NCI-H128 (cell line): ENCODE measurements around the gene ADGRG1.

Experiments
- DNase-seq: peaks from one replicate; lab custom pipeline; 2025; ENCODE audit not compliant: unreplicated experiment; lab: John Stamatoyannopoulos, UW

Gene ADGRG1

DNA sequence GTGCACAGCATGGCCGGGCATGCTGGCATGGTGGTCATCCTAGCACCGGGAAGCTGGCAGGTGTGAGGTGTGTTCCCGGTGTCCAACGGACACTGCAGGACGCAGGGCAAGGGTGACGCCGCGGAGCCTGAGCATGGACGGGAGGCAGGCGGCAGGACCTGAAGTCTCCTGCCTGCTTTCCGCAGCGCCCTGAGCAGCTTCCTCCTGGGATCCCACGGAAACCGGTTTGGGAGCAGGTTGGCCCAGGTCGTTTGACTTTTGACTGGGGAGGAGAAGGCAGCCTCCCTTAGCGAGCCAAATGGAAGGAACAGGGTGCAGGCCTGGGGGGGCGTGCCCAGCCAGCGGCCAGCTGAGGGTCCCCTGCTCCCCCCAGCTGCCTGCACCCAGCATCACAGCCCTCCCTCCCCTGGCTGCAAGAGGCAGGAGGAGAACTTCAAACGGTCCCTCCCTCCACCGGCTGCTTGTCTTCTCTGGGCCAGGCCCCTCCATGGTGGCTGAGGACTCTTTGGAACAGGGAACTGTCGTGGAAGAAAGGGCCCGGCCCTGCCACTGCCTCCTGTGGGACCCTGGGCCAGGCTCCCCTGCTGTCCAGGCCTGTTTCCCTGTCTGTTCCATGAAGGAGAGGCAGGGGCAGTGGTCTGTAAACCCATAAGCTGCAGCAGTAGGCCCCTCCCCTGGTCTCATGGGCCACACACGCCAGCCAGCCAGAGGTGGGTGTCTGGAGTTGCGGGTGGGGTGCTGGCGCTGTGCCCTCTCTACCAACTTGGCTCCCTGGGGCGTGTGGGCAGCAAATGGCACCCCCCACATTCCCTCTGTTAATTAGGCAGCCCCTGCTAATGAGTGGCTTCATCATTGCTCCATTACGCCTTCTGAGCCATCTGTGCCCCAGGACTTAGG is 7.8 kb upstream of the ADGRG1 start:
- no peak for DNase-seq

DNA sequence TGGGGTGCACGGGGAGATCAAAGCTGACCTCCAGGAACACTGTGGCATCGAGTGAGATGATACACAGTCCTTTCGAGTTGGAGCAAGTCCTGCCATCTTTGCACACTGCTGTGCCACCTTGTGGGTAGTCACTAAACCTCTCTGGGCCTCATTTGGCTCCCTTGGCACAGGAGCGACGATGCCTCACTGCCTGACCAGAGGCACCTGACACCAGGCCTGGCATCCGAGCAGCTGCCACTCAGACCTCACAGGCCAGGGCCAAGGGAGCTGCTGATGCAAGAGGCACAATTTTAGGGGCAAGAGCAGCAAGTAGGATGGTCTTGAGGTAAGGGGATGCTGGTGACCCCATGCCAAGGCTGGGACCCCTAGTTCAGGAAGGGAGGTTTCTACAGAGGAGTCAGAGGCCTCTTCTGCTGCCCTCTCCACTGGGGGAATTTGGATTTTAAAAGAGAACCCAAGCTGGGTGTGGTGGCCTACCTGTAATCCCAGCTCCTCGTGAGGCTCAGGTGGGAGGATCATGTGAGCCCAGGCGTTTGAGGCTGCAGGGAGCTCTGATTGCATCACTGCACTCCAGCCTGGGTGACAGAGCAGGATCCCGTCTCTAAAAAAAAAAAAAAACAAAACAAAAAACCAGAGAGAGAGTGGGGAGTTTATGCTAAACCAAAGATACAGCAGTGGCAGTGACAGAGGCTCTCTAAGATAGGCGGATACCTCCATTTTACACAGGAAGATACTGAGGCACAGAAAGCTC is 6.7 kb upstream of the ADGRG1 start:
- DNase-seq: no peak

DNA sequence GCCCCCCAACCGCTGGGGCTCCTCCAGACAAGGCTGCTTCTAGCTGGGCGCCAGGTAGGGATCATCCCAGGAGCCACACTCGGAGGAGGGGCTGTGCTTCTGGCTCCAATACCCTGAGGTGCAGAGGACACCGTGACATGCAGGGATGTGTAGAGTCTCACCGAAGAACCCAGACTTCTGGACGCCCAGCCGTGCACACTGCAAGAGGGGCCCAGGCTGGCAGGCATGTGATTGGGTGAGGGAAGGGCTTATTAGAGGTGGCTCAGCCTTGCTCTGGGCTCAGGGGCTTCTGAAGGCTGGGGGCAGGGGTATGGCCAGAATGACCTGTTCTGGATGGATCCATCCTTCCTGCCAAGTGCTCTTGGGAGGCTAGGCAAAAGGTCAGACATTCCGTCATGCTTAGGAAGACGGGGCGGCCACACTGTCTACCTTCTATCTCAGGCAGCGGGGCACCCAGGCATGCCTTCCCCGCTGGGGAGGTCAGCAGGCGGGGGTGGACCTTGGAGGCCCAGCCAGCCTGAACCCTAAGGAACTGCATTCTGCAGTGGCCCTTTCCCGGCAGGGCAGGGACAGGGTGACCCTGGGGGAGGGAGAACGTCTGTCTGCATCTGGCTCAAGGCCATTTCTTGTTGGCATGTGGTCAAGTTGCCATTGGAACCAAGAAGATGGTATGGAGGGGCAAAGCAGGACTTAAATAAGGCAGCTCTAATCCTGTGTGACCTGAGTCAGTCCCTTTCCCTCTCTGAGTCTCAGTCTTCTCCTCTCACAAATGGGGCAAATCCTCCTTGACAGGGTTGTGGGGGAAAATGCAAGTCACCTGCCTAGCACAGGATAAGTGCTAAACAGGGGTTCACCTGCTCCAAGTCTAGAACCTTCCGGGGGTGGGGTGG is 5.8 kb upstream of the ADGRG1 start:
- DNase-seq: no peak

DNA sequence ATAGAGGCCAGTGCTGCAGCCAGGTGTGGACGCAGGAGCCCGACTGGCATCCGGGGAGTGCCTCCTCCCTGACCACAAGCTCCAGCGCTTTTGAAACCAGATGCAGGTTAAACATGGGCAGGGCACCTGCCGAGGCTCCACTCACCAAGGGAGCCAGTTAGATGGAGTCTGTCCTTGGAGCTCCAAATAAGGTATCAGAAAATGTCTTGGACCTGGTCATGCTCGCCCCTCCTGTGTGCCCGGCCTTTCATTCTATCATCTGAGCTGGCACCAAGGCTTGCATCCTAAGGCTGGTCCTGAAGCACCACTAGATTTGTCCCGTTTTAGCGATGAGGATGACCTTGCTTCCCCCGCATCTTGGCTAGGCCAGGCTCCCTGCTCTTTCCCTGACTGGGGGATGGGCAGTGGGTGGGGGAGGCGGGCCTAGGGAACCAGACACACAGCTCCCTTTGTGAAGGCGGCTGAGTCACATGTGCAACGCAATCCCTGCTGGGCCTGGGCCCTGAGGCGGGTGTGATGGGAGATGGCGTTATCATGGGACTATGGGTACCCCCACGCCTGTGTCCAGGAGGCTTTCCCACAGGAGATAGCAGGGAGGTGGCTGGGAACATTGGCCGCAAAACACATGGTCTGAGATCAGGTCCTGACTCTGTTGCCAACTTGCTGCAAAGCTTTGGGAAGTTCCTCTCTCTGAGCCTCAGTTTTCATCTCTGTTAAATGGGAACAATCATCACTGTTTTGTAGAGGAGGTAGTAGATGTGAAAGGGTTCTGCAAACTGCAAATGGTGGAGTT is 5.0 kb upstream of the ADGRG1 start:
- DNase-seq: no peak

DNA sequence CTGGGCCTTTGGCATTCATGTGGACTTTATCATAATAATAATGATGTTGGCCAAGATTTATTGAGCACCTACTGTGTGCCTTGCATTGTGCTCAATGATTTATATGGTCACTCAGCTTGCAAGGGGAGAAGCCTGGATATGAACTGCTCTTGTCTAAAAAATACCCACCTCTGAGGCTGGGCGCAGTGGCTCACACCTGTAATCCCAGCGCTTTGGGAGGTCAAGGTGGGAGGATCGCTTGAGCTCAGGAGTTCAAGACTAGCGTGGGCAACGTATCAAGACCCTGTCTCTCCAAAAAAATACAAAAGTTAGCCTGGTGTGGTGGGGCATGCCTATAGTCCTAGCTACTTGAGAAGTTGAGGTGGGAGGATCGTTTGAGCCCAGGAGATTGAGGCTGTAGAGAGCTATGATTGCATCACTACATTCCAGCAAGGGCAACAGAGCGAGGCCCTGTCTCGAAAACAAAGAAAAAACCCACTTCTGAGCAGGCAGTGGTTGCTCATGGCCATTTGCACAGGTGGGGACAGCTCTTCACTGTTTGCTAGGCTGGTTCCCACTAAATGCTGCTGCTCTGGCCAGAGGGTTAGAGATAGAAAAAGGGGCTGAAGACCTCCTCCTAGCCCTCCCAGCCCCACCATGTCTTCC is 4.3 kb upstream of the ADGRG1 start:
- no peak for DNase-seq

DNA sequence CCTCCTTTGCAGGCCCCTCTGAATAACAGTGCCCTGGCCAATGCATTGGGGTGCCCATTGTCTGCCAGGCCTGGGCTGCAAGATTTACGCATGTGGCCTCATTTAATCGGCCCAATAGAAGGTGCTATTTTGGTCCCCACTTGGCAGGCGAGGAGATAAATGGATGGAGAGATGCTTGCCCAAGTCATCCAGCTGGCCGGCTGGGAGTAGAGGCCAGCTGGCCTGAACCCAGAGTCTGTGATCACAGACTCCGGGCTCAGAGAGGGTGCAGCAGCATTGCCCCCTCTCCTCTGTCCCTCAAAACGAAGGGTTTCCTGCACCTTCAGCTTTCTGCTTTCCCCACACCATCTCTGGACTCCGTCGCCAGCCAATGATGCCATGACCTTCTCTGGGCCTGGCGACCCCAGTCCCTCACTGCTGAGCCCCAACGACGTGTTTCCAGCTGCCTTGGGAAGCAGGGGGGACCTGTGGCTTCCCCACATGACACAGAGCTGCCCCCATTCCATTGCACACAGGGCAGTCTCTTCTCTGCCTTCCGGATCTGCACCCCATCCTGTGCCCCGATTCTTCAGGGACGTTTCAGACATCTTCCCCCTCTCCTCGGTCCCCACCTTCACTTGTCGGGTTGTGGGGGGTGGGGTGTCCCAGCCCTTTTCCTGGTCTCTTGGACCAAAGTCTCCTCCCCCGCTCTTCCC is 3.5 kb upstream of the ADGRG1 start:
- no peak for DNase-seq

DNA sequence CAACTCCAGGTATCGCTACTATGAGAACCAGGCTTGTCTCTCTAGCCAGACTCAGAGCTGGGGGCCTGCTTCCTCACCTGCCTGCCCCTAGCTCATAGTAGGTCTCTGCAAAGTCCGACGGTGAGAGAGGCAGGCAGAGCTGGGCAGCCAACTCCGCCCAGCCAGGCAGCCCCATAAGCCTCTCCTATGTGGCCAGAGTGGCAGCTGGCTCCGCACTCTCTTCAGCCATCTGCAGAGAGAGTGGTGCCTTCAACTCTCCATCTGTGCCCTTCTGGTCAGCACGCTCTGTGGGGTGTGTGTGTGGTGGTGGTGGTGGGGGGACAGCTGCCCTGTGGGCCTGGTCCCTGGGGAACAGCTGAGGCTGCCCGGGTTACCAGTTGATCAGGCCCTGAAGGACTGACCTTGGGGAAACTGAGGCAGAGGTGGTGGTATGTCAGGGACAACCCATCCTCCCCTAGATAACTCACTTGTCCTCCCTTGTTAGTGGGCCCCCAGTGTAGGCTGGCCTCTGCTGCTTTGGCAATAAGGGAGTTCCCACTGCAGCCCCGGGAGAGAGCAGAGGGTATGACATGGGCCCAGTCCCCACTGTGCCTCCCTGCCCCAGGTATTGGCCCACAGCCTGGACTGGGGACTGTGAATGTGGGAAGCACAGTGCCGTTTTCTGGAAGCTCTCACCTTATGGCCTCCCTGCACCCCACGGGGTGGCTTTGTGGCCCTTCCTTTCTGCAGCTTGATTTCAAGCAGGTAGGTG is 1.8 kb upstream of the ADGRG1 start:
- DNase-seq: no peak

DNA sequence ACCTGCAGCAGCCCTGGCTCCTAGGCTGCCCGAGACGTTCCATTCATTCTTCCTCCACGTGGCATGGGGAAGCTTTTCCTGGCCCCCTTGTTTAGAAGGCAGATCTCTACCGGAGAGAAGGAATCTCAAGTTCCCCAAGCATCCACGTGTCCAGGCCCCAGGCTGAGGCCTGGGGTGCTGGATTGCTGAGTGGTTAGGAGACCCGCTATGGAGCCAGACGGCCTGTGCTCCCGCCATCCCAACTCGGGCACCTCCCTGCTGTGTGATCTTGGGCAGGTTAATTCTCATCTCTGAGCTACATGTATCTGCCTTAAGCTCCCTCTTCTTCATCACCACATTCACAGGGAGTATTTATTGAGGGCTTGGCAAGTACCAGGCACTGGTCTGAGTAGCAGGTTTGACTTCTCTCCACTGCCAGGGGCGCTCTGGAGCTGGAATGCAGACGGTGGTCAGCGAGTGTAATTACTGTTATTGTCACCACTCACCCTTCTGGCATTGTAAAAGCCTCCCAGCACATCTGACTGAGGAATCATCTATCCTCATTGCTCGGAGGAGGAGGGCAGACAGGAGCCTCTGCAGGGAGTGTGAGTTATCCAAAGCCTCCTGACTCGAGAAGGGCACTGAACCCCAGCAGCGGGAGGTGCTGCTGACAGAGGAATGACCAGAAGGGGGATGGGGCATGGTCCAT is 1.1 kb upstream of the ADGRG1 start:
- no peak for DNase-seq

DNA sequence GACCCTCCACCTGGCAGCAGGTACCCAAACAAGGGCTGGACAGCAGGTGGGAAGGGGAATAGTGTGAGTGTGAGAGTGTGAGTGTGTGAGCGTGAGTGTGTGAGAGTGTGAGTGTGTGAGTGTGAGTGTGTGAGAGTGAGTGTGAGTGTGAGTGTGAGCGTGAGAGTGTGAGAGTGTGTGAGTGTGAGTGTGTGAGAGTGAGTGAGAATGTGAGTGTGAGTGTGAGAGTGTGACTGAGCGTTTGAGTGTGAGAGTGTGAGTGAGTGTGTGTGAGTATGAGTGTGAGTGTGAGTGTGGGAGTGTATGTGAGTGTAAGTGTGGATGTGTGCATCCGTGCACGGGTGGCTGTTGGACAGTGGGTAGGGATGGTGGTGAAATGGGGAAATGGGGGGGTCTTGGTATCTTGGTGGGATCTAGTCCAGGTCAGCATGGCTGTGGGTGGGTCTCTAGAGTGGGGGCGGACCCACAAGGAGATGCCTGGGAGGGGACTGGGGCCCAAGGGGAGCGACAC is 408 bp downstream of the ADGRG1 start:
- no peak for DNase-seq

DNA sequence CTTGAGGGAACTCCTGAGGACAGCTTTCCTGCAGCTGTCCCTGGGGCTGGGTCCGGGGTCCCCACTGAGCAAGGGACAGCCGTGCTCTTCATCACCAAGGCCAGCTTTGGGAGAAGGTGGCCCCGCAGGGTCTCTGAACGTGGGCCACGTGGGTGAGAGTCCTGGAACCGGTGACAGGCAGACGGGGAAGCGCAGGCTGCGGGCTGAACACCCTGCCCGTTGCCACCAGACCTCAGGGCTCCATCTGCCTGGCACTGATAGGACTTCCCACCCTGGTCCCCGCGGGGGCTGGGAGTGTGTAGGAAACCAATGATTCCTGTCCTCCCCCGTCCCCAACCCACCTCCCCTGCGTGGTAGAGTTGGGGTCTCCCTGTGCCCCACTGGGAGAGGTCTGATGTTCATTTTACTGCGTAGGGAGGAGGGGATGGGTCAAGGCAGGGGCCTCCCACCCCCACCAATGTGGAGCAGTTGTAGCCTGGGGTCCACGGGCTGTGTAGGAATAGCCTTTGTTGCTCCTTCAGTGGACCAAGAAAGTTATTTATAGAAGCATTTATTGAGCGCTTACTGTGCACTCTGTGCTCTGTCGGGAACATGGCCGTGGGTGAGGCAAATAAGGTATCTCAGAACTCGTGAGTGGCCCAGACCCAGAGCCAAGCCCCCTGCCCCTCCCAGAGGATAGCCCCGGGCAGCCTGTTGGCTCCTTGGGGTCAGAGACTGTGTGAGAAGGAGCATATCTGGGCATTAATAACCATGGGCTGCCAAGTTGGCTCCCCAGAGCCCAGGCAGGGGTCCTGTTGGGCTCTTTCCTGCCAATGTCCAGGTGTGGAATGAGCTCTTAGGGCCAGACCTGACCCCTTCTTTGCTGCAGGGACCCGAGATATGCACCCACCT is 1.3 kb downstream of the ADGRG1 start:
- no peak for DNase-seq

DNA sequence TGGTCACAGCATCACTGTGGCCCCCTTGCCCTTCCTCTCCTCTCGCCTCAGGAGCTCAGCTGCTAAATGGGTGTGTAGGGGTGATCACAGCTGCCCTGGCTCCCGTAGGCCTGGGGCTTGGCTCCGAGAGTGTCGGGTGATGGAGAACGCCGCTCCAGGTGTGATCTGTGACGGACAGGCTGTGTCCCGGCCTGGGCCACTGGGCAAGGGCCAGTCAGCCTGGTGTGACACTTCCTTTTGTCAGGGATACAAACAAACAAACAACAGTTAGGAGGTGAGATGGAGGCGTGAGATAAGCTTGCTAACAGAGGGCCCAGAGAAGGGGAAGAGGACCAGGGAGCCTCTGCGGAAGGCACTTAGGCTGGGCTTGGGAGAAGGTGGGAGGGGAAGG is 2.0 kb downstream of the ADGRG1 start:
- DNase-seq: no peak

DNA sequence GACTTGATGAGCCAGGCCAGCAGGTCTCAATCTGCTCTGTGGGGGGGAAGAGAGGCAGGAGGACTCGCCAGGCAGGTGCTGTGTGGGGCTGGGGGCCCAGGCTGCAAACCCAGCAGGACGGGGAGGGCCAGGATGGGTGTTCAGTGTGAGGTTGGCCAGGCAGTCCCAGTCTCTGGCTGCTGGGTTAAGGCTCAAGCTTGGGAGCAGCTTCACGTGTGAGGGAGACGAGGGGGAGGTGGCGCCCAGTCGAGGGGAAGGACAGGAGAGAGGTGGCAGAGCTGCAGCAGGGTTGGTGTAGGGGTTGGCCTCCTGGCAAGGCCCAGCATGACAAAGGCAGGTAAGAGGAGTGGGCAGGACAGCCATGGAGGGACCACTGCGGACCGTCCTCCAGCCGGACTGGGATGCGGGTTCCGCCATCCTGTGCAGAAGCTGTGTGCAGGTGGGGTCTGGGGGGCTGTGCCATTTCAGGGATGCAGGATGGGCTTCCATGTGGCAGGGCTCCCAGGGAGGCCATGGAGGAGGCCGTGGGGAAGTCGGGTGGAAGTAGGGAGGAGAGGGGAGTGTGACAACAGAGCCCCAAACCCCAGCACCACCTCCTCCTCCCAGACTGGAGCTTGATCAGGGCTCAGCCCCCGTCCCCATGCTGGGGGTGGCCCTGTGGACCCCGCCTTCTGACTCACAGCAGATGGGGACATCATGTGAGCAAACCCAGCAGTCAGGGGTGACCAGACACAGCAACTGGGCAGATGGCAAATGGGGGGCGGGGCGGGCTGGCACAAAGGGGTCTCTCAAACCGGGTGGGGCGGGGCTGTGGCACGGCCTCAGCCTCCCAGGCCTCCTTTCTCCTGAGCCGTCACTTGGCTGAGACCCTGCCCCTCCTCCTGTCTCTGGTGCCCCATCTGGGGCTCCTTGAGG is 2.8 kb downstream of the ADGRG1 start:
- no peak for DNase-seq

DNA sequence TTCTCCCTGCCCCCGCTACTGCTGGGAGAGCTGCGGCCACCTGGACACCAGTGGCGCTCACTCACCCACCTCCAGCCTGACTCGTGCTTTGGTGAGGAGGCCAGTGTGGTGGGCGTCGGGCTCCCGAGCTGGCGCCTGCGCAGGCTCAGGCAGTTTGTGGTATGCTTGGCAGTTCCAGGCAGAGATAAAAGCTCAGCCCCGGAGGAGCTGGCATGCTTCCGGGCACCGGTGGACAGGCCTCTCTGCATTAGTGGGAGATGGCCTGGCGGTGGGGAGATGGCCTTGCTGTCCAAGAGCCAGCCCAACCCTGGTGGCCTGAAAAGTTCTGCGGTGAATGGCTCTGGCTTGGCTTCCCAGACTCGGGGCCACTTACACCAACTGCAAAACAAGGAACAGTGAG is 4.1 kb downstream of the ADGRG1 start:
- no peak for DNase-seq

DNA sequence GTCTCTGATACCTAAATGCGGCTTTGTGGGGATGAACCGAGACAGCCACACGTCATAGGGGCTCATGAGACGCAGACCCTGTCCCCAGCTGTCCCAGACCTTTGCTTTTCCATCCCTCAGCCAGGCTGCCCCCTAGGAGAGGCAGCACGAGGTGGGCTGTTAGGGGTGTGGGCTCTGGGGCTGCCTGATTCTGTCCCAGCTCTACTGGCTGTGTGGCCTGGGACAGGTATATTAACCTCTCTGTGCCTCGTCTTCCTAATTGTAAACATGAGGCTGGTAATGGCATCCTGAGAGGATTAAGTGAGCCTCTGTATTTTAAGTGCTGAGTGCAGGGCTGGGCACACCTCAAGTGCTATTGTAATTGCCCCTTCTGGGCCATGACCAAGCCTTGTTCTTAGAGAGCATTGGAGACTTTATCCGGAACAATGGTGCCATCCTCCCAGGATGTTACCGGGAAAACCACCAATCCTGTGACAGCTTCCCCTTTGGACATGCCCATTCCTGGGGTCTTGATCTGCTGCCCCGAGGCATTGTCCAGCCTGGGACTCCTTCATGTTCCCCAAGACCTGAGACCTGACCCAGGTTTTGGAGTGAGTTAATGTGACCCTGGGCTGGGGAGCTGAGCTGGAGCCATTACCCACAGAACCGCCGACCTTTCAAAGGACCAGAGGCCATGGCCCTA is 5.1 kb downstream of the ADGRG1 start:
- DNase-seq: no peak

DNA sequence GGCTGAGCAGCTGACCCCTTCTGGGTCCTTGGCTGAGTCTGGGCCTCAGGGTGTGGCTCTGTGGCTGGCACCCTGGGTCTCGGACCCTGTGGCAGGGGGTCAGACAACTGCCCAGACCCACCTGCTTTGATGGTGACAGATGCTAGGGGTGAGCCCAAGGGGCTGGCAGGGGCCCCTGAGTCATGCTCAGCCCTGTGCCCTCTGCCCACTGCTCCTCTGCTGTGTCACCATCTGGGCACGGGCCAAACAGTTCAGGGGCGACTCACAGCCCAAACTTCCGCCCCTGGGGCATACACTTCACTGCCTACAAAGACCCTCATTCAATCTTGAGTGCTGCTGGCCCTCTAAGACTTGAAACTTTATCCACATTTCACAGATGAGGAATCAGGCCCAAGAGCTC is 5.7 kb downstream of the ADGRG1 start:
- no peak for DNase-seq
